Stimulated activated CD4-positive, alpha-beta T cell treated with anti-CD3 and anti-CD28 coated beads, Interleukin-2, amount 100 ng/mL, for 24 hours (primary cell): ENCODE data around the gene DHRS7B.
"Not testable (repeated sequence)": the region's sequence is repeated elsewhere in the genome, so short reads cannot be mapped to it uniquely, and the experiment has no call there.

Experiments
- DNase-seq, 2 donors: peaks; one replicate each; pipeline ENCODE4 v3.0.0-alpha.2; 2020

The DHRS7B gene

DNA sequence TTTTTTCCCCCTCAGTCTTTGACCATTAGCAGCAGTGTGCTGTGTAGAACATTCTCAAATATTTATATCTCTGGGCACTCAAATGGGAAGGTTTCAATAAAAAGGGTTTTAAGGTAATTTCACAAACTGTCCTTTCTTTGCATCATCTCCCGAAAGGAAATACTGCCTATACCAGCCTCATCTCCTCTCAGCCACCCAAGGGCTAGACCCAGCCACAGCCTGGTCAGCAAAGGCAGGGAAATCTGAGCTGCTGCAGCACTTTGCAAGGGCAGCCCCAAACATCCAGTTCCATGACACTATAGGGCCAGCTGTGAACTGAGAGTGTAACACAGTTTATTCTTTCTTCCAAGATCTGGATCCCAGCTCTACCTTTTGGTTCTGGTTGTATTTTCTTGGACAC, 58.3 kb downstream of the DHRS7B start:
- DNase-seq = no peak

GRCh38 chr17:21186399-21187187, 59.8 kb downstream of the DHRS7B start:
- DNase-seq = no peak

GRCh38 chr17:21189361-21189760, 62.6 kb downstream of the DHRS7B start:
- DNase-seq = no peak

- no peak for DNase-seq
Measured at GRCh38 chr17:21190078-21190477, 63.3 kb downstream of the DHRS7B start.

DNA sequence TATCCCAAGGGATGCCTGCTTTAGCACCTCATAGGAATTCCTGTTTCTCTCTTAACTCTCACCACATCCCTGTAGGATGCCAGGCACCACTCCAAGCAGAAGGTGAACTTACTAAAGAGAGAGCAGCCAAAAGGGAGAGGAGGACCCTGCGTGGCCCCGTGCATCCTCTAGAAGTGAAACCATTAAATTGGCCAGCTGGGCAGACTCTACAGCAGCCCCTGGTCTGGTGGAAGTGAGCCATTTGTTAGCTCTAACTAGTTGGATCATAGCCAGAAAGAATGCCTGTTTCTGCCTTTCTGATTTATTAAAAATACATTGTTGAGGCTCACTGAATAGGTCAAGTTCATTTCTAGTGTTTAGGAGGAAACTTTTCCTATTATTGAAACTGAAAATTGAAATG, 64.9 kb downstream of the DHRS7B start:
- DNase-seq = no peak

GRCh38 chr17:21192414-21192813, 65.7 kb downstream of the DHRS7B start:
- DNase-seq = not testable (repeated sequence)

GRCh38 chr17:21193031-21193430, 66.3 kb downstream of the DHRS7B start:
- DNase-seq = no peak

GRCh38 chr17:21194226-21194625, 67.5 kb downstream of the DHRS7B start:
- no peak for DNase-seq

DNA sequence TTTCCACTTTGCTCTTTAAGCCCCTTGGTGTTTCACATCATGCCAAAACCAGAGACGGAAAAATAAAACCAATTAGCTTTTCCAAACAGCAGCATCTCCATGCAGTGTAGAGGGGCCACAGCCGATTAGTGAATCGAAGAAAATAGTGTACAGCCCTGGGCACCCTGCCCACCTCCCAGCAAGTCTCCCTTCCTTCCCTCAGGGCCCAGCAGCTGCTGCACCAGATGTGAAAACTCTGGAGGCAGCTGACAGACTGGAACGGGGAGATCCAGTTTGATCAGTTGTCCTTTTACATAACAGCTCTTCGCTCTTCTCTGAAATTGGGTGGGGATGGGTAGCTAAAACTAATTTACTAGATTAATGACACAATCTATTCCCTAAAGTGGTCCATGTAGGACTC, 67.9 kb downstream of the DHRS7B start:
- no peak for DNase-seq

GRCh38 chr17:21196126-21196525, 69.4 kb downstream of the DHRS7B start:
- DNase-seq = no peak

DNA sequence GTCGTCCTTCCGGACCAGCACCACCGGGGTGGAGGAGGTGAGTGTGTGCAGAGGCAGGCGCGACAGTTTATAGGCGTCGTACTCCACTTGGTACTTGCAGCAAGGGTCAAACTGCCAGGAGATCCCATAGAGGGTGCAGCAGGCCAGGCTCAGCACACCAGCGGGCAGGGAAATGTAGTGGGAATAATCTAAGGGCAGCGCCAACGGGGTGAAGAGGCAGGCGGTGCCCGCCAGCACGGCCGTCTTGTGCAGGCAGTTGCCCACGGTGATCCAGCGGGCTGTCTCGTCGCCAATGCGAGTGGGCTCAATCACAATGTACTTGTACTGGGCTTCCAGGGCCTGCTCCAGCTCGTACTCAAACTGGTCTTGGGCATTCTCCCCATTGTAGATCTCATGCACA, 71.6 kb downstream of the DHRS7B start:
- no peak for DNase-seq

DNA sequence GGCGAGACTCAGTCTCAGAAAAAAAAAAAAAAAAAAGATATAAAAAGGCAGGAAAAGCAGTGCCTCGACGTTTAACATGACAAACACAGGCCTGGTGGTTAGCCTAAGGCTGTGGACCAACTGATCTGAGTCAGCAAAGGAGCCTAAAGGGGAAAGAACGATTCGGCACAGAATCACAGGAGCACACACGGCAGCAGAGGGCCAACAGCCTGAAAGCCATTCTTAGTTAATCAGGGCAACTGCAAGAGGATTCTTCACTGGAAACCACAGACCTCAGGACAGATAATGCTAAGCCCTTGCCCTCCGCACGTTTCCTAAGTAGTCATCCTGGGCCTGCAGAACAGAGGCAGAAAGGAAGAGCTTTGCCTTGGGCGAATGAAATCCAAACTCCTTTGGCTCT, 72.5 kb downstream of the DHRS7B start:
- DNase-seq = no peak

GRCh38 chr17:21199856-21200255, 73.1 kb downstream of the DHRS7B start:
- no peak for DNase-seq

DNA sequence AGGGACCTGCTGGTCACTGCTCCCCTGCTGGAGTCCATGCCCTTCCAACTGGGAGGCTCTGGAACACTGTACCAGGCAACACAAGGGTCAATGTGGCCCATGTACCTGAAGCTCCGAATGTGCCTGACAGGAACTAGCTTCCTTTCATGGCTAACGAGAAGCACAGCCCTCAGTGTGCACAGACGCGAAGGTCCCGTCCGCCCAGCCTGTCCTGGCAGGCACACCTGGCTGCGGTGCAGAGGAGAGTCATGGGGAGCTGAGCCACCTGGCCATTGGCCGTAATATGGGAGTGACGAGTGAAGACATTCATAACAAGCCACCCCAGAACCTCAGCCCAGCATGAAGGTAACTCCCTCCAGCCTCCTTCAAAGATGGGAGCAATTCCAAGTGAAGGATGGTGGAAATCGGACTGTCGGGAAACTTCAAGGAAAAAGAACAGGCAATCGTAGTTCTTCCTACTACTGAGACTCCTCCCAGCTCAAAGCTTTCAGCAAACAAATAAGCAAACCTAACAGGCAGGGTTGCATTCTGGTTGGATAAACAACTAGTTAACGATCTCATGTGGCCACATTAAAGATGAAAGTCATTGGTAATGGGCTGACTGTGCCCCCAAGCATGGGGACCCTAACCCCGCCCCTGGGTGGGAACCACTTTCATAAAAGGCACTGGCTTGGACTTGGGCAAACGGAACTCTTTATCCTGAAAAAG, 74.0 kb downstream of the DHRS7B start:
- DNase-seq = no peak

DNA sequence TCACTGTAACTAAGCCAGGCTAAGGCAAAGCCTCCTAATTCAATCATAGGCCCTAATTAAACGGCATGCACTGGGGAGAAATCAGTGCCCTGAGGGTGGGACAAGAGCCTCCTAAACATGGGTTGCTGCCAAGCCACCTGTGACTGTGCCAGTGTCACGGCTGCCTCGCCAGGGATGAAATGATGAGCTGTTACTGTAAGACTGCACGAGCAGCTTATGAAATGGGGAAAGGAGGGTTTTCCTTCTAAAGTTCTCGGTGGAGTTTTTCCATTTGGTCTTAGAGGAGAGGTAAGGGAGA, 74.5 kb downstream of the DHRS7B start:
- DNase-seq = no peak

GRCh38 chr17:21201874-21202273, 75.1 kb downstream of the DHRS7B start:
- DNase-seq = no peak

DNA sequence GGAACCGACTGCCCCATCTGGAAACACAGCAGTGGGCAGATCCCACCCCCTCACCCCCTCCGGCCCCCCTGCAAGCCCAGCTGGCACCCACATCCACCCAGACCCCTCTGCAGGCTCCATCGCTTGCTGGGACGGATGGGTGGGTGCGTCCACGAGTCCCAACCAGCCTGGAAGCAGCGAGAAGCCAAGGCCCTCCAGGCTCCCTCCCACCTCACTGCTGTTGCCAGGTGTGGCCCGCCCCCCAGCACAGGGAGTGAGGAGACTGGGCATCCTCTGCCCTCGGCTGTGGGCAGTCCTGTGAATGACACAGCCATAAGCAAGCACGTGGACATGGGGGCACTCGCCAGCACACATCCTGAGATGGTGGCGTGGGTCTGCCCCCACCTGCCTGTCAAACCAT, 75.7 kb downstream of the DHRS7B start:
- DNase-seq = no peak

- DNase-seq = no peak
Measured at GRCh38 chr17:21204935-21205334, 78.2 kb downstream of the DHRS7B start.

DNA sequence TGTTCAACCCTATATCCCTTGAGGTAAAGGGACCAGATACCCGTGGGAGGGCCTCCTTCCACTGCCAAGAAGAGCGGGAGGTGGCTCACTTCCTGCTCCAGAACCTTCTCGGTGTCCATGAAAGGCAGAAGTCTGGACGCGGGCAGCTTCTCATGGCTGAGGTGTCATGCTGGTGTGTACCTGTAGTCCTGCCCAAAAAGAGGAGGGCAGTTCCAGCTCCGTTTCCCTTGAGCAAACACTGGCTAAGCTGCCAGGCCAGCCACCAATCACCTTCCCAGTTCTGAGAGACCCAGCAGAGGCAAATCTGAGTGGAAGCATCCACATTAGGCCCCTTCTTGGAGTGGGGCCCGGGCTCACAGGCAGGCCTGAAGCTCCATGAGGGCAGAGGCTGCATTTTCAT, 81.6 kb downstream of the DHRS7B start:
- no peak for DNase-seq

- no peak for DNase-seq
Measured at GRCh38 chr17:21209511-21210175, 82.9 kb downstream of the DHRS7B start.

GRCh38 chr17:21210411-21211076, 83.8 kb downstream of the DHRS7B start:
- DNase-seq = no peak

- DNase-seq = no peak
Measured at GRCh38 chr17:21211825-21212479, 85.2 kb downstream of the DHRS7B start.
